ENCODE results near the gene PLK4.

Gene PLK4

DNA sequence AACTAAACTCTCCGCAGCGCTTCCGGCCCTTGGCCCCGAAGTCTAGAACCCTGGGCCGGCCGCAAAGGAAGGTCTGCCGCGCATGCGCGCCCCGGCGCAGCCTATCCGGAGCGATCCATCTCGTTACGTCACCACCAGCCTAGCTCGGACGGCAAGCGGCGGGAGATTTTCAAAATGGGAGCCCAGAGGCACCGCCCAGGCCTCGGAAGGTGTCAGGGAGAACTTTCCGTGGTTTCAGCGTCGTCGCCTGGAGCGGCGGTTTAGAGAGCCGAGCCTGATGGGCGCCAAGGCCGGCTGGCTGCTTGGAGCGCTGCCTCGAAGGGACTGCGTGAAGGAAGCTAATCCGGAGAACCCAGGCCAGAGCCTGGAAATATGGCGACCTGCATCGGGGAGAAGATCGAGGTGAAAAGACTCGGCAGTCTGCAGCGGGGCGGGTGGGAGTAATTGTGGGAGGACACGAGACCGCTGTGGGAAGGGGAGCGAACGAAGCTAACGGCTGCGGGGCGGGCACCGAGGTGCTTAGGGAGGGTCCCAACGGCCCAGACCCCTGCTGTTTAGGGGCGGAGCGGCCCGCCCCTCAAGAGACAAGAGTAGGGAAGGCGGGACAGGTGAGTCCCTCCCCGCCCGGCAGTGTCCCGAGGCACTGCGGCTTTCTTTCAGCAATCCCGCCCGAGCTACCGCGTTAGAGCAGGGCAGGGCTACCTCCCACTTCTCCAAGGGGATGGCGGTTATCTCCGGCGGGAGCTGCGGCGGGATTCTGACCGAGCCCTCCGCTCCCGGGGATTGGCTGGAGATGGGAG lies at the start of gene PLK4:
Gene PLK4 (plus strand): TSS at position 131 of the 800 bp plus-strand sequence. CDS start 242 bp downstream, at position 373.
- H3K27ac Mint-ChIP-seq = peak within 1 kb of the TSS; percentile 96 to 99 (median 99)
- H3K9me3 Mint-ChIP-seq = no peaks in the 10 kb centered on the region
- peaks cover 16% of the 10 kb centered on the region for H3K4me1 Mint-ChIP-seq
- H3K36me3 Mint-ChIP-seq (ENCODE audit: low read depth) = peaks cover 12% of the 10 kb centered on the region
- TF ChIP-seq, protein P1, sequence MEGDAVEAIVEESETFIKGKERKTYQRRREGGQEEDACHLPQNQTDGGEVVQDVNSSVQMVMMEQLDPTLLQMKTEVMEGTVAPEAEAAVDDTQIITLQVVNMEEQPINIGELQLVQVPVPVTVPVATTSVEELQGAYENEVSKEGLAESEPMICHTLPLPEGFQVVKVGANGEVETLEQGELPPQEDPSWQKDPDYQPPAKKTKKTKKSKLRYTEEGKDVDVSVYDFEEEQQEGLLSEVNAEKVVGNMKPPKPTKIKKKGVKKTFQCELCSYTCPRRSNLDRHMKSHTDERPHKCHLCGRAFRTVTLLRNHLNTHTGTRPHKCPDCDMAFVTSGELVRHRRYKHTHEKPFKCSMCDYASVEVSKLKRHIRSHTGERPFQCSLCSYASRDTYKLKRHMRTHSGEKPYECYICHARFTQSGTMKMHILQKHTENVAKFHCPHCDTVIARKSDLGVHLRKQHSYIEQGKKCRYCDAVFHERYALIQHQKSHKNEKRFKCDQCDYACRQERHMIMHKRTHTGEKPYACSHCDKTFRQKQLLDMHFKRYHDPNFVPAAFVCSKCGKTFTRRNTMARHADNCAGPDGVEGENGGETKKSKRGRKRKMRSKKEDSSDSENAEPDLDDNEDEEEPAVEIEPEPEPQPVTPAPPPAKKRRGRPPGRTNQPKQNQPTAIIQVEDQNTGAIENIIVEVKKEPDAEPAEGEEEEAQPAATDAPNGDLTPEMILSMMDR (IDR thresholded peaks at IDR 0.05; ENCODE audit: unreplicated experiment in 3 of 3) = no peak
- H3K4me3 Mint-ChIP-seq = peak within 1 kb of the TSS; percentile 95 to 100 (median 99)
- no peaks in the 10 kb centered on the region for H3K27me3 Mint-ChIP-seq (ENCODE audit: low read depth)

DNA sequence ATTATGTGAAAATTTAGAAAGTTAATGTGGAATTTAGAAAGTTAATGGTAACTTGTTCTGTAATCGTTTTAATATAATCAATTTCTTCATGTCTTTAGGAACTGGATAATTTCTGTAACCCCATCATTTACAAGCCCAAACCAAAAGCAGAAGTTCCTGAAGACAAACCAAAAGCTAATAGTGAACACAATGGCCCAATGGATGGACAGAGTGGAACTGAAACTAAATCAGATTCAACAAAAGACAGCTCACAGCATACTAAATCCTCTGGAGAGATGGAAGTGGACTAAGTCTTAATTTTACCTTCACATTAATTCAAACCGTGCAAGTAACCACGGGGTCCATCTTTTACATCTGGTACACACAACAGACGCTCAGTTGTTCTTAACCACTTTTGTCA lies 48.1 kb upstream of the PLK4 start:
- H3K36me3 Mint-ChIP-seq (ENCODE audit: low read depth) = no peaks in the 10 kb centered on the region
- H3K4me1 Mint-ChIP-seq = no peaks in the 10 kb centered on the region

DNA sequence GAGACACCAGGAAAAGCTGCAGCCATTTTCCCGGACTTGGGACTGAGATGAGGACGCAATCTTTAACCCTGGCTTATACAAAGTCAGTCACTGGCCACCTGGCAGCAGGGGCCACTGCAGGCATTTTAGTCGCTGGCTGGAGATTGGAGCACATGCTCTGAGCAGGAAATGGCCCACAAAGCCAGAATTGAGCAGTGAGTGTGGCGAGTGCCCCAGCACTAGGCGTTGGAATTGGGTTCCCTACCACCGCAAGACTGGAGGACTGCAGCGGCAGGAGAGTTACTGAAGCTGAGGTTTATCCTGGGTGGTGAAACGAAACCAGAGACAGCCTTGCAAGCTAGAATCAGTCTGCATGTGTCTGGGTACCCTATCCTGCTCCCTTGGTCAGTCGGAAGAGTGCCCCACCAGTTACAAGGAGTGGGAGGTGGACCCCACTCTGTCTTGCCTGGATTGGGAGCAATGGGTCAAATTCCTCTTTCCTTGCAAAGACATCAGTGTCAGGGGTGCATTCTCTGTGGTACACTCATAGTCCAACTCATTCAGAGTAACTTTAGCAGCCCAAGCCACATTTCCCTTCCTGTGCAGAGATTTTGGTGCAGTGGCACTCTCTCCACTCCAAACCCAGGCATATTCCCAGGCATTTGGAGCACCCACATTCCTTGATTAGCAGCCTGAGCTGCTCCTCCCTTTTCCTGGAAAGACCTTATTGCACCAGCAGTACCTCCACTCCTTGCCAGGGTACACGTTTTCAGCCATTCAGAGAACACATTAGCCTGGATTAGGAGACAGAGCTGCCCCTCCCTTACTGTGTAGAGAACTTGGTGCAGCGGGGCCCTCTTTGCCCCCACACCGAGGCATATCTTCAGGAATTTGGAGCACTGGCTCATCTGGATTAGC lies 36.7 kb upstream of the PLK4 start:
- H3K27me3 Mint-ChIP-seq (ENCODE audit: low read depth) = no peaks in the 10 kb centered on the region
- no peak overlapping the region for H3K27ac Mint-ChIP-seq
- peaks cover 34% of the 10 kb centered on the region for H3K9me3 Mint-ChIP-seq
- H3K4me1 Mint-ChIP-seq = no peaks in the 10 kb centered on the region
- H3K4me3 Mint-ChIP-seq = no peak overlapping the region
- H3K36me3 Mint-ChIP-seq (ENCODE audit: low read depth) = peaks cover 43% of the 10 kb centered on the region
- TF ChIP-seq, protein P1 (IDR thresholded peaks at IDR 0.05; ENCODE audit: unreplicated experiment in 3 of 3) = no peak

More for the DNA sequence above, 48.1 kb upstream of the PLK4 start:
- no peak overlapping the region for H3K27ac Mint-ChIP-seq
- no peaks in the 10 kb centered on the region for H3K9me3 Mint-ChIP-seq
- TF ChIP-seq, protein P1 (IDR thresholded peaks at IDR 0.05; ENCODE audit: unreplicated experiment in 3 of 3) = no peak
- no peak overlapping the region for H3K4me3 Mint-ChIP-seq
- H3K27me3 Mint-ChIP-seq (ENCODE audit: low read depth) = no peaks in the 10 kb centered on the region

DNA sequence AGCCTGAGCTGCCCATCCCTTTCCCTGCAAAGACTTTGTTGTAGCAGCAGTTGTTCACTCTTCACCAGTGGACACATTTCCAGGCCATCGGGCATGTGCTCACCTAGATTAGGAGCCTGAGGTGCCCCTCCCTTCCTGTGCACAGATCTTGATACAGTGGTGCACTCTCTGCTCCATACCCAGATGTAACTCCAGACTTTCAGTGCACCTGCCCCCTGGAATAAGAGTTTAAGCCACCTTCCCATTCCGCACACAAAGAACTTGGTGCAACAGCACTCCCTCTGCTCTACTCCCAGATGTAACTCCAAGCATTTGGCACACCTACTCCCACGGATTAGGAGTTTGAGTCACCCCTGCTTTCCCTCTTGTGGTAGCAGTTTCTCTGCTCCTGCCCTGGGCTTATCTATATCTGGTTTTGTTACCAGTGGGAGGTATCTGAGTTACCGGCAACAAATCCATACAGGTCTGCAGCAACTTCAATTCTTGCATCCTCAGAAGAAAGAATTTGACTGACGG lies 36.0 kb upstream of the PLK4 start:
- Mint-ChIP-seq H3K27ac (no peak overlapping the region), H3K27me3 (ENCODE audit: low read depth) (no peaks in the 10 kb centered on the region), H3K4me1 (no peaks in the 10 kb centered on the region), H3K9me3 (peaks cover 38% of the 10 kb centered on the region), H3K36me3 (ENCODE audit: low read depth) (peaks cover 48% of the 10 kb centered on the region), H3K4me3 (no peak overlapping the region)
- TF ChIP-seq, protein P1 (IDR thresholded peaks at IDR 0.05; ENCODE audit: unreplicated experiment in 3 of 3) = no peak

DNA sequence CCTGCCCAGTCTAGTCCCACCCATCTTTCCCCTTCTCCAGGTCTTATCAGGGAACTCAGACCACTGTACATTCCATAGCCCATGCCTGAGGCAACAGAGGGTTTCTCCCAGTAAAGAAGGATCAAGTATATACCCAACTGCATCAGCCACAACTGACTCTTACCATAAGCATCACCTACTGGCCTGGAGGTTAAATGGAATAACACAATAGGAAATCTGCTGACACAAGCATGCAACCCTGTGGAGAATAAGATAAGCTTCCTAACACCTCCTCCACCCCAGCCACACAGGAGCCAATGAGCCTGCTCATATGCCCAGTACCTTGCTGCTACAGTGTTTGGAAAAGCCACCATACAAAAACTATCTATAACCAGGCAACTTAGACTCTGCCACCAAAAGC lies 34.6 kb upstream of the PLK4 start:
- Mint-ChIP-seq H3K27me3 (ENCODE audit: low read depth) (peaks cover 5% of the 10 kb centered on the region), H3K4me3 (no peak overlapping the region), H3K27ac (no peak overlapping the region), H3K36me3 (ENCODE audit: low read depth) (peaks cover 62% of the 10 kb centered on the region), H3K9me3 (peaks cover 48% of the 10 kb centered on the region), H3K4me1 (no peaks in the 10 kb centered on the region)
- TF ChIP-seq, protein P1 (IDR thresholded peaks at IDR 0.05; ENCODE audit: unreplicated experiment in 3 of 3) = no peak

Data from nephron (organoid).